HG02943 (cell line): ENCODE measurements around the gene SUN5.
"Not testable (repeated sequence)": the region's sequence is repeated elsewhere in the genome, so short reads cannot be mapped to it uniquely, and the experiment has no call there.

ENCODE experiments used
- ATAC-seq: cut with Tn5 transposase; IDR thresholded peaks from one replicate; pipeline ENCODE4 v1.9.1; 2021; ENCODE audit warnings: mild to moderate bottlenecking, low read depth, moderate library complexity; ENCODE audit not compliant: unreplicated experiment

The SUN5 gene

GRCh38 chr20:33004141-33004751 lies at the start of gene SUN5:
Gene SUN5 (minus strand): TSS chr20:33004433. CDS start chr20:33004340, 93 bp downstream.
- no peak for ATAC-seq

- no peak for ATAC-seq
These were observed 49.3 kb upstream of the SUN5 start, which contains the start of gene BPIFB3 for GRCh38 chr20:33053291-33054106. Gene BPIFB3 (plus strand): TSS chr20:33053903. CDS start chr20:33055436, 1,533 bp downstream.

- no peak for ATAC-seq
These were observed 47.1 kb upstream of the SUN5 start for GRCh38 chr20:33051333-33051732.

GRCh38 chr20:33046412-33046811 lies 42.2 kb upstream of the SUN5 start:
- ATAC-seq: no peak

DNA sequence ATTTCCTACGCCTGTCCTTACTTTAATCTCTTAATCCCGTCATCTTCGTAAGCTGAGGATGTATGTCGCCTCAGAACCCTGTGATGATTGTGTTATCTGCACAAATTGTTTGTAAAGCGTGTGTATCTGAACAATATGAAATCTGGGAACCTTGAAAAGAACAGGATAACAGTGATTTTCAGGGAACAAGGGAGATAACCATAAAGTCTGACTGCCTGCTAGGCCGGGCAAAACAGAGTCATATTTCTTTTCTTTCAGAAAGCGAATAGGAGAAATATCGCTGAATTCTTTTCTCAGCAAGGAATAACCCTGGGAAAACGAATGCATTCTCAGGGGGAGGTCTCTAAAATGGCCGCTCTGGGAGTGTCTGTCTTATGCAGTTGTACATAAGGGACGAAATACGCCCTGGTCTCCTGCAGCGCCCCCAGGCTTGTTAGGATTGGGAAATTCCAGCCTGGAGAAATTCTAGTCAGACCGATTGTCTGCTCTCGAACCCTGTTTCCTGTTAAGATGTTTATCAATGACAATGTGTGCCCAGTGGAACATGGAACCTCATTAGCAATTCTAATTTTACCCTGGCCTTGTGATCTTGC lies 41.0 kb upstream of the SUN5 start:
- ATAC-seq: not testable (repeated sequence)

DNA sequence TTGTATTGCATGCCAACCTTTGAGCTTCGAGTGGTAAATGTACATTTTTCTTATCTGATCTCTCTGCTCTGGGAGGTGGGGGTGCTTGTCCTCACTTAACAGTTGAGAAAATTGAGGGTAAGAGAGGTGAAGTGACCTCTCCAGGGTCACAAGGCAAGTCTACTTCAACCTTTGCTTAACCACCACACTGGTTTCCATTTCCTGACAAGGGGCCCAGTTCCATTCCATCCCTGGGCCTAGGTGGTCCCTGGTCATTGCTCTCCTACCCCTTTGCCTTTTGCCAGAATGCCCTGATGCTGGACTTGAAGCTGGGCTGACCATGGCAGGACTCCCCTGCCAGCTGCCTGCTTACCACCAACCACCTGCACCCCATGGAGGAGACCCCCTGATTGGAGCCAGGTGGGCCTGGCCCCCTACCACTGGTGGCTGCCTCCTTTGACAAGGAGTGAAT lies 39.5 kb upstream of the SUN5 start:
- no peak for ATAC-seq

- ATAC-seq: no peak
These were observed 38.9 kb upstream of the SUN5 start for GRCh38 chr20:33042983-33043730.

DNA sequence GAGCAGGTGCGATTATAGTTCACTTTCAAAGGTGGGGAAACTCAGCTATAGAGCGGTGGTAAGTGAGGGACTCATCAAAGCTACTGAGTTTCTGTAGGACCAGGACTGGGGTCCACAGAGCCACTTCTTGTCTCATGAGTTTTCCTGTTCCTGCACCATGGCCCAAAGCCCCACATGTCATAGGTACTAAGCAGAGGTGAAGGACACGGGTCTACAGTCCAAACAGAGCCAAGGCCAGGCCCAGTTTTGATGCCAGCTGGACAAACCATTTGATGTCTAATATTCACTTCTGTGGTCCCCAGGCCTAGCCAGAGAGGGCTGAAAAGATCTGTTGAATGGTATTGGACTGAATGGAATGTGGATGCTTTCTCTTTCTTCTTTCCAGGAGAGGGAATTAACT lies 38.2 kb upstream of the SUN5 start:
- ATAC-seq: no peak

DNA sequence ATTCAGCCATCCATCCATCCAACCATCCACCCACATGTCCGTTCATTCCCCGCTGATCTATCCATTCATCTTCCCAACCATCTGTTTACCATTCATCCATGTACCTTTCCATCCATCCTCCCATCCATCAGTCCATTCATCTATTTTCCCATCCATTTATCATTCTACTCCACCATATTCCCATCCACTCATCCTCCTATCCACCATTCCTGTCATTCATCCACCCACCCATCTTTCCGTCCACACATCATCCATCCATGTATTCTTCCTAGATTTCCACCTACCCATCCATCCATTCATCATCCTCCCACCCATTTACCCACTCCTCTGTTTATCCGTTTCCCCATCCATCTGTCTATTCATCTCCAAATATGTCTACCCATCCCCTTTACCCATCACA lies 34.0 kb upstream of the SUN5 start:
- ATAC-seq: no peak

- no peak for ATAC-seq
These were observed 33.2 kb upstream of the SUN5 start for GRCh38 chr20:33037456-33037855.

GRCh38 chr20:33034901-33035492 lies 30.8 kb upstream of the SUN5 start:
- no peak for ATAC-seq

- ATAC-seq: no peak
These were observed 29.9 kb upstream of the SUN5 start for GRCh38 chr20:33034115-33034514.

- no peak for ATAC-seq
These were observed 29.1 kb upstream of the SUN5 start for GRCh38 chr20:33033381-33033780.

- ATAC-seq: no peak
These were observed 28.3 kb upstream of the SUN5 start for GRCh38 chr20:33032555-33032954.

GRCh38 chr20:33031531-33031930 lies 27.3 kb upstream of the SUN5 start, which contains the start of gene BPIFB6:
Gene BPIFB6 (plus strand): TSS chr20:33031648. CDS start chr20:33031648, 0 bp downstream.
- no peak for ATAC-seq

DNA sequence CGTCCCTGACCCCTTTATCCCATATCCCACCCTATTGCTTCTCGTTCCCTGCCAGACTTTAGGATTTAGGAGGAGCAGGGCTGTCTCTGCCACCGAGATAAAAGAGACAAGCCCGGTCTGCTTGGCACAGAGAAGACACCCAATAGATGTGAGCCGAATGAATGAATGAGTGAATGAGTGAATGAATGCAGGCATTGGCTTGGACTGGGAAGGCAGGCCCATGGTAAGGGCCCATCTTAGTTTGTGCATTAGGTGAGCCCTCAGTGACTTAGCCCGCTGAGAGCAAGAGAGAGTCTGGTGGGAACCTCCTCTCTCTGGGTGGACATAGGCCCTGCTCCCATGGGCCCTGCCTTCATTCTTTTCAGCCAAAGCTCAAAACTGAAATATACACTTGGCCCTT lies 26.3 kb upstream of the SUN5 start:
- ATAC-seq: no peak

GRCh38 chr20:33030076-33030475 lies 25.8 kb upstream of the SUN5 start:
- ATAC-seq: no peak

GRCh38 chr20:33028875-33029274 lies 24.6 kb upstream of the SUN5 start:
- no peak for ATAC-seq

- ATAC-seq: no peak
These were observed 23.8 kb upstream of the SUN5 start for GRCh38 chr20:33027769-33028751.
